ENCODE results near the gene COL6A1. TPM values are rescaled to one million over a fixed set of nuclear protein-coding genes. Genes with fewer than 3 reads are reported as not detected.

The COL6A1 gene
- total RNA-seq, 1 experiment from 2014 or later = 33.4 TPM

DNA sequence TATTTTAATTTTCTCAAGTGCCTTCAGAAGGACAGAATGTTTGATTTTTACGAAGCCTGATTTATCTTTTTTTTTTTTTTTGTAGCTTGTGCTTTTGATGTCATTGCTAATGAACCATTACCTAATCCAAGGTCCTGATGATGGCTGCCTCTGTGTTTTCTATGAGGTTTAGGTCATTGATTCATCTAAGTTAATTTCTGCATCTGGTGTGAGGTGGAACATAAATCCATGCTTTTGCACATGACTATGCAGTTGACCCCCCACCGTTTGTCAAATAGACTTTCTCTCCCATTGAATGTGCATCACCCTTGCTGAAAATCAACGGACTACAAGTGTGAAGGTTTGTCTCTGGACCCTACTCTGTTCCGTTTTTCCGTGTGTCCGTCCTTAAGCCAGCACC, 50.5 kb downstream of the COL6A1 start:
- Mint-ChIP-seq H3K36me3 (ENCODE audit: insufficient read depth, unreplicated experiment) (no peaks in the 10 kb centered on the region), H3K27me3 (ENCODE audit: insufficient read depth, unreplicated experiment) (no peaks in the 10 kb centered on the region), H3K27ac (ENCODE audit: unreplicated experiment) (no peak overlapping the region), H3K4me3 (ENCODE audit: unreplicated experiment) (no peak overlapping the region), H3K4me1 (ENCODE audit: low read depth, unreplicated experiment) (no peaks in the 10 kb centered on the region), H3K9me3 (ENCODE audit: unreplicated experiment) (peaks cover 13% of the 10 kb centered on the region)
- no TSS peak for BruUV-seq (replicated peaks)
- DNase-seq = no peak
- intact Hi-C loops (cut with micrococcal nuclease; ENCODE audit: unreplicated experiment) = no loop called here
- Histone ChIP-seq H3K27me3 (replicated peaks; ENCODE audit: control insufficient read depth, insufficient read depth, low read length) (no peaks in the 10 kb centered on the region), H3K36me3 (ENCODE audit: control insufficient read depth, insufficient read depth, low read length) (no peaks in the 10 kb centered on the region), H3K4me3 (ENCODE audit: low read depth, low read length) (no peak overlapping the region), H3K4me1 (0 out of 2 replicates have a peak, but pooled peaks cover 4% of the 10 kb centered on the region), H3K9me3 (peaks cover 8% of the 10 kb centered on the region; the same call in 1 of the 2 replicates)
- TF ChIP-seq, protein P1, sequence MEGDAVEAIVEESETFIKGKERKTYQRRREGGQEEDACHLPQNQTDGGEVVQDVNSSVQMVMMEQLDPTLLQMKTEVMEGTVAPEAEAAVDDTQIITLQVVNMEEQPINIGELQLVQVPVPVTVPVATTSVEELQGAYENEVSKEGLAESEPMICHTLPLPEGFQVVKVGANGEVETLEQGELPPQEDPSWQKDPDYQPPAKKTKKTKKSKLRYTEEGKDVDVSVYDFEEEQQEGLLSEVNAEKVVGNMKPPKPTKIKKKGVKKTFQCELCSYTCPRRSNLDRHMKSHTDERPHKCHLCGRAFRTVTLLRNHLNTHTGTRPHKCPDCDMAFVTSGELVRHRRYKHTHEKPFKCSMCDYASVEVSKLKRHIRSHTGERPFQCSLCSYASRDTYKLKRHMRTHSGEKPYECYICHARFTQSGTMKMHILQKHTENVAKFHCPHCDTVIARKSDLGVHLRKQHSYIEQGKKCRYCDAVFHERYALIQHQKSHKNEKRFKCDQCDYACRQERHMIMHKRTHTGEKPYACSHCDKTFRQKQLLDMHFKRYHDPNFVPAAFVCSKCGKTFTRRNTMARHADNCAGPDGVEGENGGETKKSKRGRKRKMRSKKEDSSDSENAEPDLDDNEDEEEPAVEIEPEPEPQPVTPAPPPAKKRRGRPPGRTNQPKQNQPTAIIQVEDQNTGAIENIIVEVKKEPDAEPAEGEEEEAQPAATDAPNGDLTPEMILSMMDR (IDR thresholded peaks at IDR 0.05; ENCODE audit: insufficient read depth in 1 of 2, low read depth in 1 of 2, low read length in 1 of 2, severe bottlenecking in 1 of 2, unreplicated experiment in 1 of 2) = no peak
- POLR2A ChIA-PET = no interaction called here
- CTCF ChIA-PET = no interaction called here

DNA sequence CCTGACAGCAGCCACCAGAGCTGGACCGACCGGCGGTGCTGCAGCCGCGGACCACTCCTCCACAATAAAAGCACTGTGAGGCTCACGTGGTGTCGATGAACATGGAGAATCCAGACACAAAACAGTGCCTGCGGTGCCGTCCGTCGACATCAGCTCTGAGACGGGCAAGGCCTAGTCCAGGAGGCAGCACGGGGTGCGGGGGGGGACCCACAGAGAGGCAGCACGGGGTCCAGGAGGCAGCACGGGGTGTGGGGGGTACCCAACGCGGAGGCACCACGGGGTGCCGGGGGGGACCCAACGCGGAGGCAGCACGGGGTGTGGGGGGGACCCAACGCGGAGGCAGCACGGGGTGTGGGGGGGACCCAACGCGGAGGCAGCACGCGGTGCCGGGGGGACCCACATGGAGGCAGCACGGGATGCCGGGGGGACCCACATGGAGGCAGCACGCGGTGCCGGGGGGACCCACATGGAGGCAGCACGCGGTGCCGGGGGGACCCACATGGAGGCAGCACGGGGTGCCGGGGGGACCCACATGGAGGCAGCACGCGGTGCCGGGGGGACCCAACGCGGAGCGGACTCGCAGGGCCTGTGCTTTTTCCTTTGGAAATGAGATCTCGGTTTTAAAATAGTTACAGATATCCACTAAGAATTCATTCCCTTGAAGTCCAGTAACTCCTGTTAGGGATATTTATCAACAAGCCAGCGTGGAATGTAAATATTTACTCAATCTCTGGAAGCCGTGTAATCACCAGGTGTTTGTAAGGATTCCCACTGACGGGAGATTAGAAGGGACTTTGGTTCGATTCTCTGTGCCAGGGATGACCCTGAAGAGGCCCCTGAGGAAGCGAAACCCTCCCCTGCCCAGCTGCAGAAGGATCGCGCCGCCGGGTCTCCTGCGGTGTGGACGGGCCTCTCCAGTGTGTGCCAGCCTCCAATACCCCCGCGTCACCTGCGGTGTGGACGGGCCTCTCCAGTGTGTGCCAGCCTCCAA, 52.1 kb downstream of the COL6A1 start:
- peak in 1 of 2 experiments; percentile 49 for DNase-seq
- Histone ChIP-seq H3K27me3 (replicated peaks; ENCODE audit: control insufficient read depth, insufficient read depth, low read length) (no peaks in the 10 kb centered on the region), H3K4me3 (ENCODE audit: low read depth, low read length) (no peak overlapping the region)

More for the DNA sequence above, 52.1 kb downstream of the COL6A1 start:
- TF ChIP-seq, protein P1 (IDR thresholded peaks at IDR 0.05; ENCODE audit: insufficient read depth in 1 of 2, low read depth in 1 of 2, low read length in 1 of 2, severe bottlenecking in 1 of 2, unreplicated experiment in 1 of 2) = no peak
- intact Hi-C loops (cut with micrococcal nuclease; ENCODE audit: unreplicated experiment) = no loop called here
- H3K27ac Mint-ChIP-seq (ENCODE audit: unreplicated experiment) = peak overlapping the region; percentile 39
- no TSS peak for BruUV-seq (replicated peaks)
- ChIA-PET POLR2A (no interaction called here), CTCF (no interaction called here)
- H3K36me3 ChIP-seq (ENCODE audit: control insufficient read depth, insufficient read depth, low read length) = no peaks in the 10 kb centered on the region
- no peaks in the 10 kb centered on the region for H3K4me1 Mint-ChIP-seq (ENCODE audit: low read depth, unreplicated experiment)
- no peaks in the 10 kb centered on the region for H3K36me3 Mint-ChIP-seq (ENCODE audit: insufficient read depth, unreplicated experiment)
- 0 out of 2 replicates have a peak, but pooled peaks cover 4% of the 10 kb centered on the region for H3K4me1 ChIP-seq
- no peaks in the 10 kb centered on the region for H3K27me3 Mint-ChIP-seq (ENCODE audit: insufficient read depth, unreplicated experiment)
- H3K9me3 ChIP-seq = peaks cover 8% of the 10 kb centered on the region; the same call in 1 of the 2 replicates
- H3K4me3 Mint-ChIP-seq (ENCODE audit: unreplicated experiment) = no peak overlapping the region
- peaks cover 13% of the 10 kb centered on the region for H3K9me3 Mint-ChIP-seq (ENCODE audit: unreplicated experiment)

Data from Caco-2 (cell line).